Osteoblast (primary cell): Measurements from ENCODE around the gene IP6K2. TPM values are rescaled to one million over a fixed set of nuclear protein-coding genes. Genes with fewer than 3 reads are reported as not detected.

Experiments used
- DNase-seq: peaks from one replicate; pipeline ENCODE4 v3.0.0; 2011; ENCODE audit warnings: low spot score, mixed read lengths; ENCODE audit not compliant: insufficient read length; ENCODE audit errors: missing footprints
- H2AFZ ChIP-seq: 2 replicates; pipeline ENCODE4 v1.6.0; 2011; ENCODE audit warnings: mild to moderate bottlenecking, low read length
- H3K27ac ChIP-seq: 2 replicates; pipeline ENCODE4 v1.5.1; 2011; ENCODE audit warnings: mild to moderate bottlenecking, low read depth, low read length, moderate library complexity
- H3K27me3 ChIP-seq: 2 replicates; pipeline ENCODE4 v1.6.0; 2012; ENCODE audit warnings: mild to moderate bottlenecking, control low read depth, inconsistent platforms, low read length, moderate library complexity; ENCODE audit not compliant: insufficient read depth
- H3K36me3 ChIP-seq: 2 replicates; pipeline ENCODE4 v1.5.1; 2011; ENCODE audit warnings: mild to moderate bottlenecking, low read length, control low read depth, moderate library complexity; ENCODE audit not compliant: insufficient read depth
- H3K4me1 ChIP-seq: 2 replicates; pipeline ENCODE4 v1.5.1; 2011; ENCODE audit warnings: mild to moderate bottlenecking, low read length, control low read depth, moderate library complexity; ENCODE audit not compliant: insufficient read depth
- H3K4me2 ChIP-seq: 2 replicates; pipeline ENCODE4 v1.6.0; 2011; ENCODE audit warnings: mild to moderate bottlenecking, low read length; ENCODE audit not compliant: insufficient read depth
- H3K4me3 ChIP-seq: fragments of 200-600 bp; sonication (generic); 3 replicates; pipeline ENCODE4 v1.5.1; 2012; ENCODE audit warnings: mild to moderate bottlenecking, low read length, inconsistent platforms; ENCODE audit not compliant: insufficient read depth
- H3K79me2 ChIP-seq: 2 replicates; pipeline ENCODE4 v1.6.0; 2012; ENCODE audit warnings: mild to moderate bottlenecking, low read length, control low read depth, inconsistent platforms; ENCODE audit not compliant: insufficient read depth
- H3K9me3 ChIP-seq: 2 replicates; pipeline ENCODE4 v1.5.1; 2011; ENCODE audit warnings: low read depth, low read length, control low read depth
- H4K20me1 ChIP-seq: 2 replicates; pipeline ENCODE4 v1.6.0; 2012; ENCODE audit warnings: mild to moderate bottlenecking, low read length, control low read depth; ENCODE audit not compliant: insufficient read depth
- total RNA-seq: library from RNA; depleted of rRNA; stranded (reverse); fragments of >200 nt; gene quantifications from 2 replicates; pipeline ENCODE4 v1.2.3, GENCODE V29; 2012
- TF ChIP-seq, protein P1 (sequence below): IDR thresholded peaks from 2 replicates; pipeline ENCODE4 v1.5.1; 2011; ENCODE audit warnings: mild to moderate bottlenecking, low read depth, low read length, moderate library complexity; ENCODE audit errors: extremely low read depth

Gene IP6K2
- total RNA-seq, 1 donor, result 44.9 TPM

DNA sequence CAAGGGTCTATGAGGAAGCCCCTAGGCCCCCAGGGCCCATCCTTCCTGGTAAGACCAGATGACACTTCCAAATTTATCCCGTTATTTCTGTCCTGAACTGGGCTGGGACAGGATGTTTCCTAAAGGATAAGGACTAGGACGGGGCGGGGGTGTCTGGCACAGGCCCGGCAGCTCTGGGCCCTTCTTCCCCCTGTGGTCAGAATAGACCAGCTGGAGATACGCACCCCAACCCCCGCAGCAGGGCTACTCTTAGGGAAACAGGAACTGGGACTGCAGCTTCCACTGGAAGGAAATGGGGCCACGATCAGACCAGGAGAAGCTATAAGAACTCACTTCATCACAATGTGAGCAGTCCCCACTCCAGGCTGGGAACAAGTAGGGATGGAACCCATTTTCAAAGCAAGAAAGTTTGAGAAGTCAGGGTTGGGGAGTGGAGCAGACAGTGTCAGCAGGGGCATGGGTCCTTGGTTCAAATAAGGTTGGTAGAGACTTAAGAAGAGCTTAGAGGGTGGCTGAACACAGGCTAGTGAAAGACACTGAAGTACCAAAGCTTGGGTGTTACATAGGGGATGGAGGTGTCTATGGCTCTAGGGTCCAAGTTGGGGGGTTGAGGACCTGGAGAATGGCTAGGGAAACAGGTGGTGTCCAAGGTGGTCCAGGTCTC is 32.4 kb downstream of the IP6K2 start:
- H3K79me2 ChIP-seq, result peaks cover 28% of the 10 kb centered on the region
- peak; percentile 94 for DNase-seq
- H3K4me2 ChIP-seq, result peak overlapping the region; percentile 99
- H3K36me3 ChIP-seq, result peaks cover 52% of the 10 kb centered on the region
- peak overlapping the region; percentile 96 for H3K4me3 ChIP-seq
- TF ChIP-seq, protein P1, sequence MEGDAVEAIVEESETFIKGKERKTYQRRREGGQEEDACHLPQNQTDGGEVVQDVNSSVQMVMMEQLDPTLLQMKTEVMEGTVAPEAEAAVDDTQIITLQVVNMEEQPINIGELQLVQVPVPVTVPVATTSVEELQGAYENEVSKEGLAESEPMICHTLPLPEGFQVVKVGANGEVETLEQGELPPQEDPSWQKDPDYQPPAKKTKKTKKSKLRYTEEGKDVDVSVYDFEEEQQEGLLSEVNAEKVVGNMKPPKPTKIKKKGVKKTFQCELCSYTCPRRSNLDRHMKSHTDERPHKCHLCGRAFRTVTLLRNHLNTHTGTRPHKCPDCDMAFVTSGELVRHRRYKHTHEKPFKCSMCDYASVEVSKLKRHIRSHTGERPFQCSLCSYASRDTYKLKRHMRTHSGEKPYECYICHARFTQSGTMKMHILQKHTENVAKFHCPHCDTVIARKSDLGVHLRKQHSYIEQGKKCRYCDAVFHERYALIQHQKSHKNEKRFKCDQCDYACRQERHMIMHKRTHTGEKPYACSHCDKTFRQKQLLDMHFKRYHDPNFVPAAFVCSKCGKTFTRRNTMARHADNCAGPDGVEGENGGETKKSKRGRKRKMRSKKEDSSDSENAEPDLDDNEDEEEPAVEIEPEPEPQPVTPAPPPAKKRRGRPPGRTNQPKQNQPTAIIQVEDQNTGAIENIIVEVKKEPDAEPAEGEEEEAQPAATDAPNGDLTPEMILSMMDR, result no peak
- H3K9me3 ChIP-seq, result no peaks in the 10 kb centered on the region
- peaks cover 19% of the 10 kb centered on the region for H4K20me1 ChIP-seq
- H3K4me1 ChIP-seq, result peaks cover 21% of the 10 kb centered on the region
- H3K27ac ChIP-seq, result peak overlapping the region; percentile 0
- no peaks in the 10 kb centered on the region for H3K27me3 ChIP-seq
- no peak overlapping the region for H2AFZ ChIP-seq

DNA sequence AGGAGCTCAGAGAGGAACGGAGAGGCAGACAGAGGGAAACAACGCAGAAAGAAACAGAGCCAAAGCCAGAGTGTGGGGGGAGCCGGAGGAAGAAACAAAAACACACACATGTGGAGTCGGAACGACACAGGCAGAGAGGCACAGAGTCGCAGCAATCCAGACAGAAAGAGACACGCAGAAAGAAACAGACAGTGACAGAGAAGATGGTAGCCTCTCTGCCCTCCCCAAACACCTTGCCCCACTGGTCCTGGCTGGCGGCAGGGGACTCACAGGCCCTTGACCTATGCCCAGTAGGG is 33.0 kb downstream of the IP6K2 start:
- Histone ChIP-seq H3K27me3 (no peaks in the 10 kb centered on the region), H3K4me2 (peak overlapping the region; percentile 99), H3K27ac (no peak overlapping the region), H3K9me3 (no peaks in the 10 kb centered on the region), H3K36me3 (peaks cover 49% of the 10 kb centered on the region), H3K79me2 (peaks cover 24% of the 10 kb centered on the region), H3K4me3 (peak overlapping the region; percentile 96), H3K4me1 (peaks cover 21% of the 10 kb centered on the region), H2AFZ (no peak overlapping the region), H4K20me1 (peaks cover 17% of the 10 kb centered on the region)
- peak; percentile 84 for DNase-seq
- TF ChIP-seq, protein P1, result no peak

GRCh38 chr3:48682786-48683185 is 34.2 kb downstream of the IP6K2 start:
- Histone ChIP-seq H2AFZ (no peak overlapping the region), H3K36me3 (peaks cover 45% of the 10 kb centered on the region), H3K4me3 (no peak overlapping the region), H3K27ac (no peak overlapping the region), H3K4me2 (no peak overlapping the region), H3K4me1 (peaks cover 25% of the 10 kb centered on the region), H3K9me3 (no peaks in the 10 kb centered on the region), H3K79me2 (peaks cover 24% of the 10 kb centered on the region), H4K20me1 (peaks cover 7% of the 10 kb centered on the region), H3K27me3 (no peaks in the 10 kb centered on the region)
- TF ChIP-seq, protein P1, result no peak
- peak; percentile 52 for DNase-seq

DNA sequence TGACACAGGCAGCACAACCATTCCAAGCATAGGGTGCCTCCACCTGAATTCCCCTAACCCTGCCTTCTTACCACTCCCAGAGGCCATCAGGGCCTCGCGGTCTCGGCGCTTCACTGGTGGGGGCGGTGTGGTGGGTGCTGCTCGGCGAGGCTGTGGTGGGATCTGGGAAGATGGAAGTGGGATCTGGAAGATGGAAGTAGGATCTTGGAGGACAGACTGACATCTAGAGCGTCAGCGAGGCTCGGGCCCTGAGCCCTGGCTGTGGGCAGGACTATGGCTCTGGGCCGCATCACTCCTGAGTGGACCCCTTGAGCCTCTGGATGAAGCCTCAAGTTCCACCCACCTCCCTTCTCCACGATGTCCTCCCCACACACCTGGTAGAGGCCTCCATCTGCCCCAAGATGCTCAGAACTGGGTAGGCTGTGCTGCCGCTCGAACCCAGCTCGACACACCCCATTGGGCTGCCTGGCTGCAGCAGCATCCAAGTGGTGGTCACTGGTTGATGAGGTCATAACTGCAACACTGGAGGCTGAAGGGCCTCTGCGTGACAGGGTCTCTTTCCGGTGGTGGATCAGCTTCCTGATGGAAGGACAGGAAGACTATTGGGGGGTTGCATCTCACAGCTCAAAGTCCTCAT is 34.9 kb downstream of the IP6K2 start:
- H3K79me2 ChIP-seq, result peaks cover 24% of the 10 kb centered on the region
- H3K36me3 ChIP-seq, result peaks cover 39% of the 10 kb centered on the region
- TF ChIP-seq, protein P1, result no peak
- H3K27ac ChIP-seq, result no peak overlapping the region
- no peak overlapping the region for H3K4me3 ChIP-seq
- no peaks in the 10 kb centered on the region for H3K27me3 ChIP-seq
- H3K9me3 ChIP-seq, result no peaks in the 10 kb centered on the region
- H4K20me1 ChIP-seq, result peaks cover 7% of the 10 kb centered on the region
- DNase-seq, result peak; percentile 77
- H3K4me1 ChIP-seq, result peaks cover 25% of the 10 kb centered on the region
- H3K4me2 ChIP-seq, result no peak overlapping the region
- no peak overlapping the region for H2AFZ ChIP-seq
